Astrocyte (in vitro differentiated cells and primary cell): ENCODE measurements around the gene ABCG5. TPM values are rescaled to one million over a fixed set of nuclear protein-coding genes. Genes with fewer than 3 reads are reported as not detected.

ENCODE experiments used
- DNase-seq: peaks from one replicate; pipeline ENCODE4 v3.0.0-alpha.2; 2010; ENCODE audit warnings: low read depth
- FAIRE-seq: peaks from 2 replicates; lab custom pipeline; 2011; peaks lifted over from hg19 to GRCh38; lab: Jason Lieb, UNC
- H2AFZ ChIP-seq: 2 replicates; pipeline ENCODE4 v1.6.0; 2012; ENCODE audit warnings: low read depth, low read length, inconsistent platforms
- H3K27ac ChIP-seq: 2 replicates; pipeline ENCODE4 v1.5.1; 2011; ENCODE audit warnings: low read depth, low read length, inconsistent platforms
- H3K27me3 ChIP-seq: 2 replicates; pipeline ENCODE4 v1.6.0; 2011; ENCODE audit warnings: low read length, inconsistent platforms; ENCODE audit not compliant: insufficient read depth
- H3K36me3 ChIP-seq: 2 replicates; pipeline ENCODE4 v1.5.1; 2011; ENCODE audit warnings: low read length, inconsistent platforms; ENCODE audit not compliant: insufficient read depth
- H3K4me1 ChIP-seq: 2 replicates; pipeline ENCODE4 v1.5.1; 2011; ENCODE audit warnings: low read length, inconsistent platforms; ENCODE audit not compliant: insufficient read depth
- H3K4me2 ChIP-seq: 2 replicates; pipeline ENCODE4 v1.6.0; 2012; ENCODE audit warnings: low read length, inconsistent platforms
- H3K4me3 ChIP-seq: 2 replicates; pipeline ENCODE4 v1.5.1; 2011; ENCODE audit warnings: low read depth, mild to moderate bottlenecking, low read length, inconsistent platforms; ENCODE audit not compliant: insufficient read depth
- H3K79me2 ChIP-seq: 2 replicates; pipeline ENCODE4 v1.6.0; 2012; ENCODE audit warnings: mild to moderate bottlenecking, low read length, inconsistent platforms; ENCODE audit not compliant: insufficient read depth
- H3K9ac ChIP-seq: 2 replicates; pipeline ENCODE4 v1.6.0; 2012; ENCODE audit warnings: mild to moderate bottlenecking, low read length, inconsistent platforms
- H3K9me3 ChIP-seq: 2 replicates; pipeline ENCODE4 v1.5.1; 2012; ENCODE audit warnings: low read depth, mild to moderate bottlenecking, low read length, inconsistent platforms; ENCODE audit not compliant: insufficient read depth
- H4K20me1 ChIP-seq: 2 replicates; pipeline ENCODE4 v1.6.0; 2012; ENCODE audit warnings: low read length, inconsistent platforms; ENCODE audit not compliant: insufficient read depth
- H3K27ac Mint-ChIP-seq: one replicate; pipeline ENCODE4 v1.8.0; 2021; ENCODE audit warnings: mild to moderate bottlenecking, mixed read lengths; ENCODE audit not compliant: unreplicated experiment
- H3K27me3 Mint-ChIP-seq: one replicate; pipeline ENCODE4 v1.8.0; 2021; ENCODE audit warnings: low read depth, mixed read lengths; ENCODE audit not compliant: unreplicated experiment
- H3K36me3 Mint-ChIP-seq: one replicate; pipeline ENCODE4 v1.8.0; 2021; ENCODE audit warnings: low read depth, mixed read lengths; ENCODE audit not compliant: unreplicated experiment
- H3K4me1 Mint-ChIP-seq: one replicate; pipeline ENCODE4 v1.8.0; 2021; ENCODE audit warnings: low read depth, mixed read lengths; ENCODE audit not compliant: unreplicated experiment
- H3K4me3 Mint-ChIP-seq: one replicate; pipeline ENCODE4 v1.8.0; 2021; ENCODE audit warnings: mild to moderate bottlenecking, moderate library complexity, mixed read lengths; ENCODE audit not compliant: unreplicated experiment
- H3K9me3 Mint-ChIP-seq: one replicate; pipeline ENCODE4 v1.8.0; 2021; ENCODE audit warnings: mild to moderate bottlenecking, mixed read lengths; ENCODE audit not compliant: unreplicated experiment
- EZH2 ChIP-seq: IDR thresholded peaks from 2 replicates; pipeline ENCODE4 v1.6.1; 2012; ENCODE audit warnings: mild to moderate bottlenecking, low read length, inconsistent platforms; ENCODE audit not compliant: insufficient read depth
- total RNA-seq: library from RNA; stranded (reverse); gene quantifications from 2 replicates; pipeline ENCODE4 v1.2.1, GENCODE V29; 2021
- TF ChIP-seq, protein P1 (sequence below): IDR thresholded peaks from 2 replicates; pipeline ENCODE4 v1.5.1; 2011; ENCODE audit warnings: low read depth, mild to moderate bottlenecking, inconsistent platforms, low read length, moderate library complexity; ENCODE audit not compliant: insufficient read depth

The ABCG5 gene
- total RNA-seq, 1 donor from 2014 or later = not detected

DNA sequence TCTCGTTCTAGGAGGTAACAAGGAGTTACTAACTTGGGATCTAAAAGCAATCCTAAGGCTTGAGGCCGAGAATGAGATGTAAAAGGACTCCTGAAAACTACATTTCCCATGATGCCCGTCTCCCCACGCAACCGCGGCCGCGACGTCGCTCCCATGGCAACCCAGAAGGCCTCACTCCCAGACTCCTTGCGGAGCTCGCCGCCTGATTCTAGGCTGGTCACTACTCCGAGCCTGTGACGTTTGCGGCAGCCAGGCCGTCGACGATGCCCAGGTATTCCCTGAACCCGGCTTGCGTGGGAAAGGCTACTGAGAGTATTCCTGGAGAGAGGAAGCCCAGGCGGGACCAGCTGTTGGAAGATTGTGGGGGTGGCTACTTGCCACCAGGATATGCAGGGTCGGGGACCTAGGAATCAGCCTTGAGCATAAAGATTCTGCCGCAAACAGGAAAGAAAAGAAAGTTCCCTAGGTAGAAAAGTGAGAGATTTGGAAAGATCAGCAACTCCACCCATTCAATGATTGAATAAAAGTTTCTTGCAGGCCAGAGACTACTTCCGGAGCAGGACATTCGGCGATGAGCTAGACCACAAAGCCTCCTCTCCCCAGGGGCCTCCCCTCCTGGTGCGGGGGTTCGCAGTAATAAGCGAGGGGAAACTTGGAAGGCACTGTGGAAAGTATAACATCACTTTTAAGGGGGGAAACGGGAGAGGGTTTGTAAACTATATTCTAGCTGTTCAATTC, 64.6 kb downstream of the ABCG5 start, which contains the start of gene DYNC2LI1:
TSS of gene DYNC2LI1 (plus strand) at position 164 of the 738 bp plus-strand sequence. CDS start at position 264, 100 bp downstream.
- Mint-ChIP-seq H3K4me3 (peak within 1 kb of the TSS; percentile 98), H3K36me3 (no peaks in the 10 kb centered on the region), H3K27me3 (no peaks in the 10 kb centered on the region), H3K27ac (peak within 1 kb of the TSS; percentile 97), H3K4me1 (peaks cover 3% of the 10 kb centered on the region), H3K9me3 (no peaks in the 10 kb centered on the region)
- Histone ChIP-seq H3K9ac (peak within 1 kb of the TSS; percentile 91), H2AFZ (peak within 1 kb of the TSS; percentile 95), H3K9me3 (no peaks in the 10 kb centered on the region), H3K27me3 (no peaks in the 10 kb centered on the region), H3K4me2 (peak within 1 kb of the TSS; percentile 95), H3K79me2 (peaks cover 6% of the 10 kb centered on the region), H3K27ac (peak within 1 kb of the TSS; percentile 89), H3K36me3 (no peaks in the 10 kb centered on the region), H3K4me3 (peak within 1 kb of the TSS; percentile 83), H4K20me1 (no peaks in the 10 kb centered on the region), H3K4me1 (peaks cover 4% of the 10 kb centered on the region)
- peak; percentile 88 for DNase-seq
- no peak for TF ChIP-seq EZH2
- TF ChIP-seq, protein P1, sequence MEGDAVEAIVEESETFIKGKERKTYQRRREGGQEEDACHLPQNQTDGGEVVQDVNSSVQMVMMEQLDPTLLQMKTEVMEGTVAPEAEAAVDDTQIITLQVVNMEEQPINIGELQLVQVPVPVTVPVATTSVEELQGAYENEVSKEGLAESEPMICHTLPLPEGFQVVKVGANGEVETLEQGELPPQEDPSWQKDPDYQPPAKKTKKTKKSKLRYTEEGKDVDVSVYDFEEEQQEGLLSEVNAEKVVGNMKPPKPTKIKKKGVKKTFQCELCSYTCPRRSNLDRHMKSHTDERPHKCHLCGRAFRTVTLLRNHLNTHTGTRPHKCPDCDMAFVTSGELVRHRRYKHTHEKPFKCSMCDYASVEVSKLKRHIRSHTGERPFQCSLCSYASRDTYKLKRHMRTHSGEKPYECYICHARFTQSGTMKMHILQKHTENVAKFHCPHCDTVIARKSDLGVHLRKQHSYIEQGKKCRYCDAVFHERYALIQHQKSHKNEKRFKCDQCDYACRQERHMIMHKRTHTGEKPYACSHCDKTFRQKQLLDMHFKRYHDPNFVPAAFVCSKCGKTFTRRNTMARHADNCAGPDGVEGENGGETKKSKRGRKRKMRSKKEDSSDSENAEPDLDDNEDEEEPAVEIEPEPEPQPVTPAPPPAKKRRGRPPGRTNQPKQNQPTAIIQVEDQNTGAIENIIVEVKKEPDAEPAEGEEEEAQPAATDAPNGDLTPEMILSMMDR = no peak
- FAIRE-seq = peak; percentile 52

DNA sequence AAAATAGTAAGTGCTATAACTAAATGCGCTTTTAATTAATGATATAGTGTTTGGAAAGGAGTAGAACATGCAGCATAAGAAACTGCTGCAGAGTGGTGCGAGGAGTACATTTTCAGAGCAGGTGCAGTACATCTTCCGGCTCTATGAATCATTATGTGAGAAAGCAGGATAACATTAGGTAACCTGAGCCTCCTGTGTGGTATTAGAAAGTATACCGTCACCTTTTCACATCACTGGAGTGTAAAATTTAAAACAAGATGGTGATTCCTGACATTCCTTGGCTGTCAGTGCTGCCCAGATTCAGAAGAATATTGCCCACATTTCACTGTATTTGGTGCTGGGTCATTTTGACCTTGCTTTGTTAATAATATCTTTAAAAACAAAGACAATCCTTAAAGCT, 72.6 kb downstream of the ABCG5 start:
- Mint-ChIP-seq H3K9me3 (no peaks in the 10 kb centered on the region), H3K4me3 (no peak overlapping the region), H3K36me3 (no peaks in the 10 kb centered on the region), H3K27ac (no peak overlapping the region), H3K4me1 (no peaks in the 10 kb centered on the region), H3K27me3 (no peaks in the 10 kb centered on the region)
- TF ChIP-seq, protein P1 = no peak
- no peak for TF ChIP-seq EZH2
- Histone ChIP-seq H3K4me3 (no peak overlapping the region), H3K36me3 (no peaks in the 10 kb centered on the region), H3K27ac (no peak overlapping the region), H2AFZ (no peak overlapping the region), H3K27me3 (no peaks in the 10 kb centered on the region), H3K9ac (no peak overlapping the region), H3K9me3 (no peaks in the 10 kb centered on the region), H4K20me1 (no peaks in the 10 kb centered on the region), H3K79me2 (no peaks in the 10 kb centered on the region), H3K4me2 (no peak overlapping the region), H3K4me1 (no peaks in the 10 kb centered on the region)
- no peak for FAIRE-seq
- DNase-seq = no peak

DNA sequence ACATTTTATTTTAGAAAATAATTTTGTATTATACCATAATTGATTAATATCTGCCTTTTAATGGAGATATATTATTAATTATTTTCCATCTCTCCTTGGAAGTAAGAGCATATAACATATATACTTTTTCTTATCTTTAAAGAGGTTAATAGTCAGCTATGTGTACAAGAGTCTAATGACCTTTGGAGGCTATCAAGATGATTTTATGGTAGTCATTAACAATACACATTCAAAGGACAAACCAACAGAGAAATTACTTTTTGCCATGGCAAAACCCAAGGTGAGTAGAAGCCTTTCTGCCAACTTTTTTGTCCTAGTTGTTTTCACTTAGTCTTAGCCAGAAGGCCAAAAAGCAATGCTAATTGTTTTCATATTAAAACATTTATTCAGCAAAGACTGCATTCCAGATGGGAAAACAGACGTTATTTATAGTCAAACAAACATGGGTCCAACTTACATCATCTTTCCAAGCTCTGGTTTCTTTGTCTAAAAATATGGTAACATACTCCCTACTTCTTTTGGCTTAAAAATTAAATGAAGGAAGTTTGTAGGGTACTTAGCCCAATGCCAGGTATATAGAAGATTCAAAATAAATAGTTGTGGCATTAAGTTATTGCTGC, 74.4 kb downstream of the ABCG5 start:
- Mint-ChIP-seq H3K4me1 (peaks cover 7% of the 10 kb centered on the region), H3K27ac (no peak overlapping the region), H3K9me3 (no peaks in the 10 kb centered on the region), H3K27me3 (no peaks in the 10 kb centered on the region), H3K4me3 (no peak overlapping the region), H3K36me3 (no peaks in the 10 kb centered on the region)
- H3K79me2 ChIP-seq = no peaks in the 10 kb centered on the region
- H3K9me3 ChIP-seq = no peaks in the 10 kb centered on the region
- no peaks in the 10 kb centered on the region for H3K36me3 ChIP-seq
- no peak overlapping the region for H2AFZ ChIP-seq
- no peak overlapping the region for H3K4me2 ChIP-seq
- H3K27ac ChIP-seq = no peak overlapping the region
- H3K9ac ChIP-seq = no peak overlapping the region
- peaks cover 4% of the 10 kb centered on the region for H3K4me1 ChIP-seq
- TF ChIP-seq EZH2 = no peak
- TF ChIP-seq, protein P1 = no peak
- no peak overlapping the region for H3K4me3 ChIP-seq
- H3K27me3 ChIP-seq = no peaks in the 10 kb centered on the region
- DNase-seq (no peak), FAIRE-seq (no peak)
- H4K20me1 ChIP-seq = no peaks in the 10 kb centered on the region
